Endothelial cell of umbilical vein (primary cell): Measurements from ENCODE around the gene TMCC2.

ENCODE experiments used
- CTCF ChIP-seq, 2 donors: IDR thresholded peaks; 1 replicate in 1 of 2; 2 replicates in 1 of 2; pipeline ENCODE4 v1.5.1; 2011; ENCODE audit warnings: low read length in 2 of 2, mild to moderate bottlenecking in 2 of 2, moderate library complexity in 2 of 2, control low read depth in 1 of 2, inconsistent platforms in 1 of 2, low read depth in 1 of 2; ENCODE audit not compliant: insufficient read depth in 1 of 2; ENCODE audit errors: extremely low read depth in 1 of 2
- JUN ChIP-seq: IDR thresholded peaks from 2 replicates; pipeline ENCODE4 v1.6.1; 2011; ENCODE audit warnings: borderline replicate concordance, low read depth; ENCODE audit not compliant: insufficient read length, insufficient read depth
- POLR2AphosphoS5 ChIP-seq: IDR thresholded peaks from 2 replicates; pipeline ENCODE4 v1.6.1; 2012; ENCODE audit warnings: low read depth, mild to moderate bottlenecking, control low read depth, low read length, moderate library complexity; ENCODE audit not compliant: insufficient read depth

DNA sequence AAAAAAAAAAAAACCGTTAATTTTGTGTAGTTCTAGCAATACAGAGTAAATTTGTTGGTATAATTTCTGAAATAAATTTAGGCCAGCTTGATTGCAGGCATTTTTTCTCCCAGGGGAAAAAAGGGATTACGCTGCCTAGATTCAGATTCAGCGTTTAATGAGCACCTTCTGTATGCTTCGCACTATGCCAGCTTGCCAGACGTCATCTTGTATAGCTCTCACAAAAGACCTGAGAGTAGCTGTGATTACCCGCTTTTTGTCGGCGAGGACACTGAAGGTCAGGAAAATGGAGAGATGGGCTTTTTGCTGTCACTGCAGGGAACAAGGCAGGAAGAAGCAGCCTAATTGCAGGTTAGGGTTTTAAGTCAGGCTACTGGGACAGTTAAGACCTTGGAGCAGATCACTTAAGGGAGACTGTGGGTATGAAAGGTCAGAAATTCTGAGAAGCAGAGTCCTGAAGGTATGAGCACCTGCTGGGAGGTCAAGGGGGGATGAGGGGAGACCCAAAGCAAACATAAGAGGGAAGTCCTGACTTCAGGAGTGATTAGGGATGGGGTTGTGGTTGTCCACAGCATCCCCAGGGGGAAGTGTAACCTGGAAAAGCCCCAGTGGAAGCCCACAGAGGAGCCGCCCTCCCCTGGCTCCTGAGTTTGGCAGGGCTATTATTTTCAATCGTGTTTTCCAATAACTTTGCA is 39.0 kb downstream of the TMCC2 start:
- TF ChIP-seq POLR2AphosphoS5 (no peak), JUN (no peak), CTCF (IDR thresholded peaks at IDR 0.05; ENCODE audit: extremely low read depth in 1 of 2, insufficient read depth in 1 of 2, low read depth in 1 of 2, low read length in 2 of 2) (no peak)
